ENCODE results near the gene DEFB112. TPM values are rescaled to one million over a fixed set of nuclear protein-coding genes. Genes with fewer than 3 reads are reported as not detected.

The DEFB112 gene
- total RNA-seq, 1 experiment from 2014 or later = not detected

DNA sequence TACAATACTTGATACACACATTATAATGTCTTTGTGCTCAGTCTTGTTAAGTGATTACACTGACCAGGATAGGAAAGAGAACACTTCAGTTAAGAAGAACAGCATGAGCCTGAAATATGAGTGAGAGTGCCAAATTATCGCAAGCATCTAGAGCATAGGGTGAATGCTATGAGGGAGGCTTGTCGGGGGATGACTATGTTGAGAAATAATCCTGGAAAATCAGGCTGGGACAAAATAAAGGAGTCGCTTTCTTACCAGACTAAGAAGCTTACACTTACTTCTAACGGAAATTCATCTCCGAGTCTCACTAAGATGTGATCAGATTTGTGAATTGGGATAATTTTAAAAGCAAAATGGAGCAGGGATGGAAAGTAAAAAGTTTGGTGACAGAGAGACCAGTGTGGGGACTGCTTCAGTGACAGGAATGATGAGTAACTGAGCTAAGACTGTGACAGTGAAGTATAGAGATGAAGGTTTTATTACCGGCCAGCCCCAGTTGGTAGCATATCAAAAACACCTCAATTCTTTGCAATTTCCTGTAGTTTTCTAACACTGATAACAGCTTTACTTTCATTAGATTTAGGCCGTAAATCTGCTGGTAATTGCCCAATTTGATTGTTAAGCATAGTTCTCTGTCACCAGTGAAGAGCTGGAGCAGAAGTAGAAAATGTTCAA, 48.4 kb upstream of the DEFB112 start:
- no peaks in the 10 kb centered on the region; the same call in 1 of the 2 replicates for H3K27me3 Mint-ChIP-seq (ENCODE audit: low read depth)
- no peaks in the 10 kb centered on the region for H3K36me3 Mint-ChIP-seq
- H3K27ac Mint-ChIP-seq = no peak overlapping the region
- TF ChIP-seq TCF7 (CRISPR knock-in tag; IDR thresholded peaks at IDR 0.05; ENCODE audit: low read depth) (no peak), SP1 (CRISPR knock-in tag; conservative IDR thresholded peaks at IDR 0.05) (no peak), ERG (CRISPR knock-in tag; IDR thresholded peaks at IDR 0.05) (no peak), ZNF416 (CRISPR knock-in tag; IDR thresholded peaks at IDR 0.05) (no peak), AFF4 (CRISPR knock-in tag; IDR thresholded peaks at IDR 0.05; ENCODE audit: borderline replicate concordance) (no peak), NR1H2 (CRISPR knock-in tag; IDR thresholded peaks at IDR 0.05) (no peak)
- TF ChIP-seq, protein P1, sequence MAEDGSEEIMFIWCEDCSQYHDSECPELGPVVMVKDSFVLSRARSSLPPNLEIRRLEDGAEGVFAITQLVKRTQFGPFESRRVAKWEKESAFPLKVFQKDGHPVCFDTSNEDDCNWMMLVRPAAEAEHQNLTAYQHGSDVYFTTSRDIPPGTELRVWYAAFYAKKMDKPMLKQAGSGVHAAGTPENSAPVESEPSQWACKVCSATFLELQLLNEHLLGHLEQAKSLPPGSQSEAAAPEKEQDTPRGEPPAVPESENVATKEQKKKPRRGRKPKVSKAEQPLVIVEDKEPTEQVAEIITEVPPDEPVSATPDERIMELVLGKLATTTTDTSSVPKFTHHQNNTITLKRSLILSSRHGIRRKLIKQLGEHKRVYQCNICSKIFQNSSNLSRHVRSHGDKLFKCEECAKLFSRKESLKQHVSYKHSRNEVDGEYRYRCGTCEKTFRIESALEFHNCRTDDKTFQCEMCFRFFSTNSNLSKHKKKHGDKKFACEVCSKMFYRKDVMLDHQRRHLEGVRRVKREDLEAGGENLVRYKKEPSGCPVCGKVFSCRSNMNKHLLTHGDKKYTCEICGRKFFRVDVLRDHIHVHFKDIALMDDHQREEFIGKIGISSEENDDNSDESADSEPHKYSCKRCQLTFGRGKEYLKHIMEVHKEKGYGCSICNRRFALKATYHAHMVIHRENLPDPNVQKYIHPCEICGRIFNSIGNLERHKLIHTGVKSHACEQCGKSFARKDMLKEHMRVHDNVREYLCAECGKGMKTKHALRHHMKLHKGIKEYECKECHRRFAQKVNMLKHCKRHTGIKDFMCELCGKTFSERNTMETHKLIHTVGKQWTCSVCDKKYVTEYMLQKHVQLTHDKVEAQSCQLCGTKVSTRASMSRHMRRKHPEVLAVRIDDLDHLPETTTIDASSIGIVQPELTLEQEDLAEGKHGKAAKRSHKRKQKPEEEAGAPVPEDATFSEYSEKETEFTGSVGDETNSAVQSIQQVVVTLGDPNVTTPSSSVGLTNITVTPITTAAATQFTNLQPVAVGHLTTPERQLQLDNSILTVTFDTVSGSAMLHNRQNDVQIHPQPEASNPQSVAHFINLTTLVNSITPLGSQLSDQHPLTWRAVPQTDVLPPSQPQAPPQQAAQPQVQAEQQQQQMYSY (CRISPR knock-in tag; IDR thresholded peaks at IDR 0.05) = no peak
- ATAC-seq (no peak), DNase-seq (ENCODE audit: low spot score) (no peak)
- H3K4me3 Mint-ChIP-seq = no peak overlapping the region
- ChIA-PET CTCF (interaction anchor here (1.0 to 1.2 kb wide), 2 partner anchors 10 to 31 kb away, joined by 3 to 4 read pairs; no protein-coding TSS in a partner anchor), POLR2A (no interaction called here)
- 0 out of 2 replicates have a peak, but pooled peaks cover 3% of the 10 kb centered on the region for H3K4me1 Mint-ChIP-seq
- no peaks in the 10 kb centered on the region for H3K9me3 Mint-ChIP-seq

DNA sequence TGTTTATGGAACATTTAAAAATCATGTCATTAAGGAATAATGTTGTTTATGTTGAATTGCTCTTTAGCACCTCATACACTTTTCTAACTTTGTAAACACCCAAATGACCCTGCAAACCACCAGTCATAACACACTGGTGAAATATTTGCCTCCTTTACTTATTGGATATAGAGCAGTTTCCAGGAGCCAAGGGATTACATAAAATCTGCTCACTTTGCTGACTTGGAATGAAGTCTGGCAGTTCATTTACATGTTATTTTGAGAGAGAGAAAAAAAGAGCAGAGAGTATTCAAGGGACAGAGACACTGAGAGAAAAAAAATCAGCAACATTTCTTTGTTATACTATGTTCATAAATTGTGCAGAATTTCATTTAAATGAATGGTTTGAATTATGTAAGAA, 46.6 kb upstream of the DEFB112 start:
- no peak overlapping the region; the same call in 1 of the 2 replicates for H3K27ac Mint-ChIP-seq
- ChIA-PET CTCF (no interaction called here), POLR2A (interaction anchor here (0.6 kb wide), 1 partner anchor 298 kb away, joined by 3 read pairs; no protein-coding TSS in a partner anchor)
- no peaks in the 10 kb centered on the region for H3K36me3 Mint-ChIP-seq
- H3K9me3 Mint-ChIP-seq = no peaks in the 10 kb centered on the region
- H3K4me1 Mint-ChIP-seq = 0 out of 2 replicates have a peak, but pooled peaks cover 3% of the 10 kb centered on the region
- TF ChIP-seq, protein P2, sequence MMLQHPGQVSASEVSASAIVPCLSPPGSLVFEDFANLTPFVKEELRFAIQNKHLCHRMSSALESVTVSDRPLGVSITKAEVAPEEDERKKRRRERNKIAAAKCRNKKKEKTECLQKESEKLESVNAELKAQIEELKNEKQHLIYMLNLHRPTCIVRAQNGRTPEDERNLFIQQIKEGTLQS (CRISPR knock-in tag; conservative IDR thresholded peaks at IDR 0.05) = no peak
- TF ChIP-seq ATF6 (CRISPR knock-in tag; IDR thresholded peaks at IDR 0.05) (no peak), ZNF263 (CRISPR knock-in tag; IDR thresholded peaks at IDR 0.05; ENCODE audit: low read depth) (no peak), ZNF138 (CRISPR knock-in tag; conservative IDR thresholded peaks at IDR 0.05) (no peak), ZNF232 (CRISPR knock-in tag; IDR thresholded peaks at IDR 0.05) (no peak), ZNF532 (CRISPR knock-in tag; IDR thresholded peaks at IDR 0.05; ENCODE audit: borderline replicate concordance) (no peak), FOXK1 (CRISPR knock-in tag; IDR thresholded peaks at IDR 0.05) (no peak)
- TF ChIP-seq, protein P3, sequence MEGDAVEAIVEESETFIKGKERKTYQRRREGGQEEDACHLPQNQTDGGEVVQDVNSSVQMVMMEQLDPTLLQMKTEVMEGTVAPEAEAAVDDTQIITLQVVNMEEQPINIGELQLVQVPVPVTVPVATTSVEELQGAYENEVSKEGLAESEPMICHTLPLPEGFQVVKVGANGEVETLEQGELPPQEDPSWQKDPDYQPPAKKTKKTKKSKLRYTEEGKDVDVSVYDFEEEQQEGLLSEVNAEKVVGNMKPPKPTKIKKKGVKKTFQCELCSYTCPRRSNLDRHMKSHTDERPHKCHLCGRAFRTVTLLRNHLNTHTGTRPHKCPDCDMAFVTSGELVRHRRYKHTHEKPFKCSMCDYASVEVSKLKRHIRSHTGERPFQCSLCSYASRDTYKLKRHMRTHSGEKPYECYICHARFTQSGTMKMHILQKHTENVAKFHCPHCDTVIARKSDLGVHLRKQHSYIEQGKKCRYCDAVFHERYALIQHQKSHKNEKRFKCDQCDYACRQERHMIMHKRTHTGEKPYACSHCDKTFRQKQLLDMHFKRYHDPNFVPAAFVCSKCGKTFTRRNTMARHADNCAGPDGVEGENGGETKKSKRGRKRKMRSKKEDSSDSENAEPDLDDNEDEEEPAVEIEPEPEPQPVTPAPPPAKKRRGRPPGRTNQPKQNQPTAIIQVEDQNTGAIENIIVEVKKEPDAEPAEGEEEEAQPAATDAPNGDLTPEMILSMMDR (IDR thresholded peaks at IDR 0.05) = no peak
- ATAC-seq (no peak), DNase-seq (ENCODE audit: low spot score) (no peak)
- no peaks in the 10 kb centered on the region; the same call in 1 of the 2 replicates for H3K27me3 Mint-ChIP-seq (ENCODE audit: low read depth)
- no peak overlapping the region for H3K4me3 Mint-ChIP-seq
